CD8-positive, alpha-beta memory T cell (primary cell): ENCODE data around the gene DNAAF9. TPM values are rescaled to one million over a fixed set of nuclear protein-coding genes. Genes with fewer than 3 reads are reported as not detected.
"Not testable (repeated sequence)": the region's sequence is repeated elsewhere in the genome, so short reads cannot be mapped to it uniquely, and the experiment has no call there.

Experiments
- CTCF ChIA-PET: fragments of 350-600 bp; sonication (Branson Sonifier 250); formaldehyde crosslinking; loops from one replicate; lab custom pipeline; 2021; ENCODE audit warnings: antibody characterized with exemption; lab: Charles Lee
- POLR2A ChIA-PET: fragments of 350-600 bp; sonication (Branson Sonifier 250); formaldehyde crosslinking; loops from one replicate; lab custom pipeline; 2021; ENCODE audit warnings: antibody characterized with exemption; lab: Charles Lee
- DNase-seq, 5 donors: peaks; one replicate each; pipeline versions ENCODE4 v3.0.0 to v3.0.0-alpha.2; 2020 to 2022; ENCODE audit warnings: mixed read lengths in 1 of 5
- H3K27ac ChIP-seq: one replicate; pipeline ENCODE4 v1.7.0; 2013; ENCODE audit warnings: low read depth, mild to moderate bottlenecking, low read length, moderate library complexity
- H3K27me3 ChIP-seq: 2 replicates; pipeline ENCODE4 v1.7.0; 2013; ENCODE audit warnings: low read length, mild to moderate bottlenecking; ENCODE audit not compliant: insufficient read depth, poor library complexity, severe bottlenecking
- H3K36me3 ChIP-seq: 2 replicates; pipeline ENCODE4 v1.7.0; 2013; ENCODE audit warnings: mild to moderate bottlenecking, low read length, moderate library complexity; ENCODE audit not compliant: insufficient read depth
- H3K4me1 ChIP-seq: 2 replicates; pipeline ENCODE4 v1.7.0; 2013; ENCODE audit warnings: mild to moderate bottlenecking, low read length, moderate library complexity; ENCODE audit not compliant: insufficient read depth
- H3K4me3 ChIP-seq: 2 replicates; pipeline ENCODE4 v1.7.0; 2013; ENCODE audit warnings: mild to moderate bottlenecking, low read length
- H3K9me3 ChIP-seq: 2 replicates; pipeline ENCODE4 v1.7.0; 2013; ENCODE audit warnings: mild to moderate bottlenecking, low read length
- H3K27ac Mint-ChIP-seq, 8 donors: one replicate each; pipeline ENCODE4 v1.8.0; 2020 to 2021; ENCODE audit warnings: mixed read lengths in 8 of 8, mild to moderate bottlenecking in 6 of 8, inconsistent platforms in 3 of 8, moderate library complexity in 3 of 8
- H3K27me3 Mint-ChIP-seq, 2 donors: one replicate each; pipeline ENCODE4 v1.8.0; 2020 to 2021; ENCODE audit warnings: mixed read lengths in 2 of 2, mild to moderate bottlenecking in 1 of 2, moderate library complexity in 1 of 2
- H3K36me3 Mint-ChIP-seq, 3 donors: one replicate each; pipeline ENCODE4 v1.8.0; 2020 to 2021; ENCODE audit warnings: mixed read lengths in 3 of 3, inconsistent platforms in 1 of 3, mild to moderate bottlenecking in 1 of 3
- H3K4me1 Mint-ChIP-seq, 3 donors: one replicate each; pipeline ENCODE4 v1.8.0; 2020 to 2021; ENCODE audit warnings: mixed read lengths in 3 of 3, inconsistent platforms in 1 of 3, mild to moderate bottlenecking in 1 of 3
- H3K4me3 Mint-ChIP-seq, 7 donors: one replicate each; pipeline ENCODE4 v1.8.0; 2020 to 2021; ENCODE audit warnings: mixed read lengths in 7 of 7, mild to moderate bottlenecking in 6 of 7, moderate library complexity in 4 of 7, inconsistent platforms in 2 of 7
- H3K9me3 Mint-ChIP-seq, 5 donors: one replicate each; pipeline ENCODE4 v1.8.0; 2020 to 2022; ENCODE audit warnings: mixed read lengths in 5 of 5, mild to moderate bottlenecking in 3 of 5, moderate library complexity in 2 of 5, inconsistent platforms in 1 of 5
- polyA plus RNA-seq: library from polyadenylated mRNA; unstranded; fragments of 300-500 nt; fragmentation: Illumina TruSeq; gene quantifications from one replicate; pipeline ENCODE4 v1.2.3, GENCODE V29; 2021
- total RNA-seq, 2 experiments: library from RNA; stranded (reverse); gene quantifications; one replicate each; pipeline ENCODE4 v1.2.3, GENCODE V29; 2021

DNAAF9 gene
- total and polyA plus RNA-seq, 3 experiments from 2014 or later, result 1.4 to 2.3 (median 2.2) TPM

DNA sequence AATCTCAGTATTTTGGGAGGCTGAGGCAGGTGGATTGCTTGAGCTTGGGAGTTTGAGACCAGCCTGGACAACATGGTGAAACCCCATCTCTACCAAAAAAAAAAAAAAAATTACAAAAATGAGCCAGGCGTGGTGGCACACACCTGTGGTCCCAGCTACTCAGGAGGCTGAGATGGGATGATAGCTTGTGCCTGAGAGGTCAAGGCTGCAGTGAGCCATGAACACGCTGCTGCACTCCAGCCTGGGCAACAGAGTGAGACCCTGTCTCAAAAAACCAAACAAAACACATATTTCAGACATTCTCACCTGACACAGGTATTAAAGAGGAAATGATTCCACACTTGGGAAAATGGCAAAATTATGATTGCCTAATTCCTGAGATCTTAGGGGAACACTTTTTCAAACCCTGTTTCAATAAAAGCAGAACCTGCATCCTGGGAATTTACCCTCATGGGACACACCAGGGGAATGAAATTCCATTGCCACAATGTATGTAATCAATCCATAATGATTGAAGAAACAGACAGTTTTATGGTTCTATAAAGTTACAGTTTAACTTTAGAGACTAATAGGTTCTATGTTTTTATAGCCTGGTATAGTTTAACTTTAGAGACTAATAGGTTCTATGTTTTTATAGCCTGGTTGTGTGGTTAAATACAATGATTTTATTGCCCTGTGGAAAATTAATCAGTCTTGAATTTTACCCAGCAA, 29.6 kb upstream of the DNAAF9 start:
- POLR2A ChIA-PET, result no interaction called here

GRCh38 chr20:3434232-3434631, 26.8 kb upstream of the DNAAF9 start:
- H3K36me3 ChIP-seq, result no peaks in the 10 kb centered on the region
- Mint-ChIP-seq H3K27ac (peak overlapping the region in 1 of 8 donors; percentile 40), H3K4me3 (no peak overlapping the region), H3K9me3 (no peaks in the 10 kb centered on the region), H3K4me1 (no peaks in the 10 kb centered on the region), H3K36me3 (no peaks in the 10 kb centered on the region), H3K27me3 (peaks cover 8 to 16% of the 10 kb centered on the region in 2 donors)
- no peaks in the 10 kb centered on the region for H3K4me1 ChIP-seq
- H3K9me3 ChIP-seq, result no peaks in the 10 kb centered on the region
- no peak overlapping the region for H3K4me3 ChIP-seq
- ChIA-PET POLR2A (no interaction called here), CTCF (no interaction called here)
- DNase-seq, result no peak
- H3K27ac ChIP-seq, result no peak overlapping the region
- H3K27me3 ChIP-seq, result no peaks in the 10 kb centered on the region

More for the DNA sequence above, 29.6 kb upstream of the DNAAF9 start:
- Mint-ChIP-seq H3K27ac (no peak overlapping the region), H3K4me1 (no peaks in the 10 kb centered on the region), H3K4me3 (no peak overlapping the region), H3K36me3 (no peaks in the 10 kb centered on the region), H3K27me3 (peaks cover 10 to 14% of the 10 kb centered on the region in 2 donors), H3K9me3 (no peaks in the 10 kb centered on the region)
- Histone ChIP-seq H3K27ac (no peak overlapping the region), H3K4me3 (no peak overlapping the region), H3K36me3 (no peaks in the 10 kb centered on the region), H3K27me3 (no peaks in the 10 kb centered on the region), H3K4me1 (no peaks in the 10 kb centered on the region), H3K9me3 (no peaks in the 10 kb centered on the region)
- DNase-seq, result no peak
- CTCF ChIA-PET, result no interaction called here

GRCh38 chr20:3433744-3434143, 26.3 kb upstream of the DNAAF9 start:
- no peak overlapping the region for H3K27ac ChIP-seq
- no peaks in the 10 kb centered on the region for H3K9me3 ChIP-seq
- CTCF ChIA-PET, result no interaction called here
- no peaks in the 10 kb centered on the region for H3K4me1 Mint-ChIP-seq
- no peaks in the 10 kb centered on the region for H3K27me3 ChIP-seq
- H3K4me3 ChIP-seq, result no peak overlapping the region
- POLR2A ChIA-PET, result no interaction called here
- H3K4me3 Mint-ChIP-seq, result no peak overlapping the region
- DNase-seq, result no peak
- H3K36me3 Mint-ChIP-seq, result no peaks in the 10 kb centered on the region
- H3K9me3 Mint-ChIP-seq, result no peaks in the 10 kb centered on the region
- H3K4me1 ChIP-seq, result no peaks in the 10 kb centered on the region
- H3K36me3 ChIP-seq, result no peaks in the 10 kb centered on the region
- no peak overlapping the region for H3K27ac Mint-ChIP-seq
- peaks cover 8 to 15% of the 10 kb centered on the region in 2 donors for H3K27me3 Mint-ChIP-seq

DNA sequence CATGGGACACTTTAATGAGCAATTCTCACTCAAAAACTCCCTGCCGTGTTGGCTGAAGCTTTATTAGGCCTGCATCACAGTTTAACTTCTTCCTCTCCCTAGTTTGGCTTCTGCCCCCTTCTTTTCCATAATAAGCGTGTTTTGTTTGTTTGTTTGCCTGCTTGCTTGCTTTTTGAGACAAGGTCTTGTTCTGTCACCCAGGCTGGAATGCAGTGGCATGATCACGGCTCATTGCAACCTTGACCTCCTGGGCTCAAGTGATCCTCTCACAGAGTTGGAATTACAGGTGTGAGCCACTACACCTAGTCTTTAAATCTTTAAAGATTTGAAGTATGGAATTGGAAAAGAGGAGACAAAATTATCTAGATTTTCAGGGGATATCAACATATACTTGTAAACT, 25.4 kb upstream of the DNAAF9 start:
- no peaks in the 10 kb centered on the region for H3K36me3 ChIP-seq
- H3K4me1 ChIP-seq, result no peaks in the 10 kb centered on the region
- no peak overlapping the region for H3K27ac ChIP-seq
- Mint-ChIP-seq H3K4me1 (no peaks in the 10 kb centered on the region), H3K4me3 (no peak overlapping the region), H3K27ac (no peak overlapping the region), H3K36me3 (no peaks in the 10 kb centered on the region), H3K9me3 (no peaks in the 10 kb centered on the region), H3K27me3 (peaks cover 6 to 11% of the 10 kb centered on the region in 2 donors)
- no peak for DNase-seq
- no peaks in the 10 kb centered on the region for H3K27me3 ChIP-seq
- H3K9me3 ChIP-seq, result no peaks in the 10 kb centered on the region
- no peak overlapping the region for H3K4me3 ChIP-seq
- ChIA-PET CTCF (no interaction called here), POLR2A (no interaction called here)

DNA sequence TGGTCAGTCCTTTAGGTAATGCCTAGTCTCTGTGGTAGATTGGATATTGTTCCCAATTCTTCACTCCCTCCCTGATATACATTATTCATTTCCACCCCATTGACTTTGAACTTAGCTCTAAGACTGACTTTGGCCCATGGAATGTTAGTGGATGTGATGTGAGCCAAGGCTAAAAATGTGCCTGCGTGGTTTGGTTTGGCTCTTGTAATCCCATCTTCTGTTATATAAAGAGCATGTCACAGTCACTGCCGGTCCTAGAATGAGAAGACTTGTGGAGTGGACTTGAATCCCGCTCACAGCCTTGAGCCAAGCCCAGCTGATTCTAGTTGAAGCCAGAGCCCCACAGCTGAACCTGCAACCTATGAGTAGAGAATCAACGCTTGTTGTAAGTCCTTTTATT, 23.6 kb upstream of the DNAAF9 start:
- Mint-ChIP-seq H3K9me3 (no peaks in the 10 kb centered on the region), H3K4me1 (no peaks in the 10 kb centered on the region), H3K27ac (no peak overlapping the region), H3K36me3 (no peaks in the 10 kb centered on the region), H3K27me3 (peaks cover 3 to 17% of the 10 kb centered on the region in 2 donors), H3K4me3 (no peak overlapping the region)
- H3K4me1 ChIP-seq, result no peaks in the 10 kb centered on the region
- H3K4me3 ChIP-seq, result no peak overlapping the region
- no peaks in the 10 kb centered on the region for H3K9me3 ChIP-seq
- H3K36me3 ChIP-seq, result no peaks in the 10 kb centered on the region
- H3K27ac ChIP-seq, result no peak overlapping the region
- no peaks in the 10 kb centered on the region for H3K27me3 ChIP-seq
- ChIA-PET POLR2A (no interaction called here), CTCF (no interaction called here)
- no peak for DNase-seq

- Mint-ChIP-seq H3K9me3 (no peaks in the 10 kb centered on the region), H3K27me3 (peaks cover 2 to 17% of the 10 kb centered on the region in 2 donors), H3K27ac (no peak overlapping the region), H3K4me3 (no peak overlapping the region), H3K4me1 (no peaks in the 10 kb centered on the region), H3K36me3 (no peaks in the 10 kb centered on the region)
- H3K4me1 ChIP-seq, result no peaks in the 10 kb centered on the region
- ChIA-PET POLR2A (no interaction called here), CTCF (no interaction called here)
- no peak overlapping the region for H3K4me3 ChIP-seq
- H3K27ac ChIP-seq, result no peak overlapping the region
- H3K9me3 ChIP-seq, result no peaks in the 10 kb centered on the region
- no peak for DNase-seq
- no peaks in the 10 kb centered on the region for H3K27me3 ChIP-seq
- no peaks in the 10 kb centered on the region for H3K36me3 ChIP-seq
Observed at GRCh38 chr20:3430376-3431069, 23.1 kb upstream of the DNAAF9 start.

GRCh38 chr20:3426766-3427165, 19.3 kb upstream of the DNAAF9 start:
- H3K36me3 ChIP-seq, H3K4me1 Mint-ChIP-seq, H3K27ac Mint-ChIP-seq, H3K27me3 ChIP-seq, POLR2A ChIA-PET, H3K4me3 Mint-ChIP-seq, H3K9me3 Mint-ChIP-seq, DNase-seq, H3K4me3 ChIP-seq, H3K27ac ChIP-seq, CTCF ChIA-PET, H3K4me1 ChIP-seq, H3K9me3 ChIP-seq, H3K36me3 Mint-ChIP-seq: not testable (repeated sequence)
- peaks cover 4 to 23% of the 10 kb centered on the region in 2 donors for H3K27me3 Mint-ChIP-seq

DNA sequence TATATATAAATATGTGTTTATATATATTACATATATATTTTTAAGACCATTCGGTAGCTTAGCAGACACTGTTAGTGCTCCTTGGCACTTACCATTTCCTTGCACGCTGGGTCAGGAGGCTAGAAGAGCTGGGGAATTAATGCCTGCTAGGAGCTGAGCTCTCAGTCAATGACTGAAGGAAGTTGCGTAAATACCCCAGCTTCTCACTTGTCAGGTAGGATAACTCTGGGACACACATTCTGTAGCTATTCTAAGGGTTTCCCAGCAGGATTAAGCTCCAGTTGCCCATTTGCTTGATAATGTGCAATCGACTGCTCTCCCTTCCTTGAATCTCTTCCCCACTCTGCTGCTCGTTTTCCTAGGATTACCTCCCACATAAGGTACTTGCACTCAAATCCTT, 15.7 kb upstream of the DNAAF9 start:
- Mint-ChIP-seq H3K27me3 (peaks cover 2 to 12% of the 10 kb centered on the region in 2 donors), H3K4me3 (no peak overlapping the region), H3K4me1 (peaks cover 9 to 10% (median 9%) of the 10 kb centered on the region in 3 donors), H3K36me3 (no peaks in the 10 kb centered on the region), H3K27ac (no peak overlapping the region), H3K9me3 (no peaks in the 10 kb centered on the region)
- Histone ChIP-seq H3K9me3 (no peaks in the 10 kb centered on the region), H3K36me3 (no peaks in the 10 kb centered on the region), H3K4me3 (no peak overlapping the region), H3K27ac (no peak overlapping the region), H3K4me1 (peaks cover 14% of the 10 kb centered on the region), H3K27me3 (no peaks in the 10 kb centered on the region)
- ChIA-PET POLR2A (no interaction called here), CTCF (no interaction called here)
- DNase-seq, result no peak
